Keratinocyte (primary cell): ENCODE results near the gene SLC35B4. TPM values are rescaled to one million over a fixed set of nuclear protein-coding genes. Genes with fewer than 3 reads are reported as not detected.
"Not testable (repeated sequence)": the region's sequence is repeated elsewhere in the genome, so short reads cannot be mapped to it uniquely, and the experiment has no call there.

Experiments
- DNase-seq: peaks from one replicate; pipeline ENCODE4 v3.0.0-alpha.2; 2011; ENCODE audit warnings: low read depth, missing footprints, low spot score
- FAIRE-seq: peaks from 2 replicates; lab custom pipeline; 2011; peaks lifted over from hg19 to GRCh38; lab: Jason Lieb, UNC
- H2AFZ ChIP-seq: 2 replicates; pipeline ENCODE4 v1.6.0; 2012; ENCODE audit warnings: low read length, control low read depth, inconsistent platforms; ENCODE audit not compliant: control insufficient read depth
- H3K27ac ChIP-seq: 2 replicates; pipeline ENCODE4 v1.5.1; 2011; ENCODE audit warnings: low read length; ENCODE audit not compliant: control insufficient read depth, insufficient read depth
- H3K27me3 ChIP-seq: 3 replicates; pipeline ENCODE4 v1.6.0; 2011; ENCODE audit warnings: low read length; ENCODE audit not compliant: control insufficient read depth, insufficient read depth; ENCODE audit errors: extremely low read depth
- H3K36me3 ChIP-seq, 2 experiments: 2 replicates in 1 of 2; 3 replicates in 1 of 2; pipeline ENCODE4 v1.5.1; 2011; ENCODE audit warnings: low read length in 2 of 2, mild to moderate bottlenecking in 1 of 2; ENCODE audit not compliant: control insufficient read depth in 2 of 2, insufficient read depth in 2 of 2; ENCODE audit errors: extremely low read depth in 1 of 2
- H3K4me1 ChIP-seq: 3 replicates; pipeline ENCODE4 v1.5.1; 2011; ENCODE audit warnings: low read length; ENCODE audit not compliant: control insufficient read depth, insufficient read depth; ENCODE audit errors: extremely low read depth
- H3K4me2 ChIP-seq: 3 replicates; pipeline ENCODE4 v1.6.0; 2011; ENCODE audit warnings: low read depth, low read length; ENCODE audit not compliant: control insufficient read depth, insufficient read depth; ENCODE audit errors: extremely low read depth
- H3K4me3 ChIP-seq, 3 experiments: fragments of 200-600 bp in 1 of 3; sonication (generic) in 1 of 3; 2 replicates in 2 of 3; 3 replicates in 1 of 3; pipeline ENCODE4 v1.5.1; 2011 to 2016; ENCODE audit warnings: low read length in 3 of 3, mild to moderate bottlenecking in 3 of 3, control low read depth in 2 of 3, inconsistent platforms in 1 of 3, low read depth in 1 of 3, mixed read lengths in 1 of 3, mixed run types in 1 of 3, moderate library complexity in 1 of 3; ENCODE audit not compliant: control insufficient read depth in 2 of 3, insufficient read depth in 2 of 3; ENCODE audit errors: extremely low read depth in 1 of 3
- H3K79me2 ChIP-seq: 2 replicates; pipeline ENCODE4 v1.6.0; 2012; ENCODE audit warnings: low read length; ENCODE audit not compliant: control insufficient read depth, insufficient read depth
- H3K9ac ChIP-seq: 3 replicates; pipeline ENCODE4 v1.6.0; 2011; ENCODE audit warnings: low read length; ENCODE audit not compliant: control insufficient read depth, insufficient read depth; ENCODE audit errors: extremely low read depth
- H3K9me1 ChIP-seq: 3 replicates; pipeline ENCODE4 v1.6.0; 2011; ENCODE audit warnings: low read length; ENCODE audit not compliant: control insufficient read depth, insufficient read depth; ENCODE audit errors: extremely low read depth
- H3K9me3 ChIP-seq: 2 replicates; pipeline ENCODE4 v1.5.1; 2012; ENCODE audit warnings: low read depth, low read length; ENCODE audit not compliant: control insufficient read depth
- H4K20me1 ChIP-seq: 3 replicates; pipeline ENCODE4 v1.6.0; 2011; ENCODE audit warnings: low read length; ENCODE audit not compliant: control insufficient read depth, insufficient read depth; ENCODE audit errors: extremely low read depth
- EZH2 ChIP-seq: IDR thresholded peaks from one replicate; pipeline ENCODE4 v1.6.1; 2012; ENCODE audit warnings: inconsistent platforms, mild to moderate bottlenecking, low read length, moderate library complexity
- dilution Hi-C: fragments of 300-500 bp; cut with MboI; formaldehyde crosslinking; loops from one replicate; pipeline ENCODE4 v1.7.0; 2020; ENCODE audit warnings: low sequenced_read_pairs; ENCODE audit not compliant: extremely low pct_ligation_motif_present
- polyA plus RNA-seq, 5 experiments: library from polyadenylated mRNA; depleted of rRNA in 3 of 5; stranded (reverse) in 3 of 5; stranded (forward) in 1 of 5; unstranded in 1 of 5; fragments of >200 nt; gene quantifications; 1 replicate in 1 of 5; 2 replicates in 3 of 5; 3 replicates in 1 of 5; pipeline versions ENCODE4 v1.2.1 to v1.2.3, GENCODE V29; 2011 to 2012; ENCODE audit warnings: missing spikeins in 2 of 5, low read depth in 1 of 5, low replicate concordance in 1 of 5
- TF ChIP-seq, protein P1 (sequence below), 3 experiments: IDR thresholded peaks in 1 of 3; conservative IDR thresholded peaks in 1 of 3; optimal IDR thresholded peaks in 1 of 3; 2 replicates in 2 of 3; 3 replicates in 1 of 3; pipeline versions ENCODE3 to v1.5.1; 2011; ENCODE audit warnings: low read length in 3 of 3, mild to moderate bottlenecking in 3 of 3, moderate library complexity in 2 of 3, control low read depth in 1 of 3, inconsistent platforms in 1 of 3; ENCODE audit not compliant: insufficient read depth in 2 of 3; ENCODE audit errors: extremely low read depth in 1 of 3

The SLC35B4 gene
- polyA plus RNA-seq, 1 donor (not counting 4 experiments of a cell fraction or from before 2014, with no cell fraction given): 18.6 TPM

DNA sequence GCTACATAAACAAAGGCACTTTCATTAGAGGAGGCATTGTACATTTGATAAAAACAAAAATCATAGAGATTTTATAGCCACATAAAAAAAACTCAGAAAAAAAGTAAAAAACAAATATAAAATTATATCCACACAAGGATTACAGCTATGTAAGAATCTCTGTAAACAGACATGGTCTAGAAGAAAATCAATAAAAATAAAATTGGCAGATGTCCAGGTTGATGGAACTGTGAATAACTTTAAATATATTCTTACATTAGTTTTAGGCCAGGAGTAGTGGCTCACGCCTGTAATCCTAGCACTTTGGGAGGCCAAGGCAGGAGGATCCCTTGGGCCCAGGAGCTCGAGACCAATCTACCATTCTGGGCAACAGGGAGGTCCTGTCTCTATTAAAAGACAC is 19.2 kb downstream of the SLC35B4 start:
- Histone ChIP-seq H3K27me3 (no peaks in the 10 kb centered on the region), H3K36me3 (peaks cover 2 to 11% of the 10 kb centered on the region in 2 experiments), H3K9me1 (no peaks in the 10 kb centered on the region), H3K9ac (no peak overlapping the region), H3K4me2 (no peak overlapping the region), H3K4me1 (no peaks in the 10 kb centered on the region), H3K27ac (no peak overlapping the region), H3K4me3 (no peak overlapping the region), H2AFZ (no peak overlapping the region), H3K79me2 (no peaks in the 10 kb centered on the region), H3K9me3 (no peaks in the 10 kb centered on the region), H4K20me1 (no peaks in the 10 kb centered on the region)
- TF ChIP-seq, protein P1, sequence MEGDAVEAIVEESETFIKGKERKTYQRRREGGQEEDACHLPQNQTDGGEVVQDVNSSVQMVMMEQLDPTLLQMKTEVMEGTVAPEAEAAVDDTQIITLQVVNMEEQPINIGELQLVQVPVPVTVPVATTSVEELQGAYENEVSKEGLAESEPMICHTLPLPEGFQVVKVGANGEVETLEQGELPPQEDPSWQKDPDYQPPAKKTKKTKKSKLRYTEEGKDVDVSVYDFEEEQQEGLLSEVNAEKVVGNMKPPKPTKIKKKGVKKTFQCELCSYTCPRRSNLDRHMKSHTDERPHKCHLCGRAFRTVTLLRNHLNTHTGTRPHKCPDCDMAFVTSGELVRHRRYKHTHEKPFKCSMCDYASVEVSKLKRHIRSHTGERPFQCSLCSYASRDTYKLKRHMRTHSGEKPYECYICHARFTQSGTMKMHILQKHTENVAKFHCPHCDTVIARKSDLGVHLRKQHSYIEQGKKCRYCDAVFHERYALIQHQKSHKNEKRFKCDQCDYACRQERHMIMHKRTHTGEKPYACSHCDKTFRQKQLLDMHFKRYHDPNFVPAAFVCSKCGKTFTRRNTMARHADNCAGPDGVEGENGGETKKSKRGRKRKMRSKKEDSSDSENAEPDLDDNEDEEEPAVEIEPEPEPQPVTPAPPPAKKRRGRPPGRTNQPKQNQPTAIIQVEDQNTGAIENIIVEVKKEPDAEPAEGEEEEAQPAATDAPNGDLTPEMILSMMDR (optimal IDR thresholded peaks at IDR 0.05 in 1 of 3, IDR thresholded peaks at IDR 0.05 in 1 of 3, conservative IDR thresholded peaks at IDR 0.05 in 1 of 3; ENCODE audit: extremely low read depth in 1 of 3, insufficient read depth in 2 of 3, low read length in 3 of 3): no peak
- no peak for TF ChIP-seq EZH2
- no peak for DNase-seq
- dilution Hi-C loops: no loop called here
- FAIRE-seq: no peak

DNA sequence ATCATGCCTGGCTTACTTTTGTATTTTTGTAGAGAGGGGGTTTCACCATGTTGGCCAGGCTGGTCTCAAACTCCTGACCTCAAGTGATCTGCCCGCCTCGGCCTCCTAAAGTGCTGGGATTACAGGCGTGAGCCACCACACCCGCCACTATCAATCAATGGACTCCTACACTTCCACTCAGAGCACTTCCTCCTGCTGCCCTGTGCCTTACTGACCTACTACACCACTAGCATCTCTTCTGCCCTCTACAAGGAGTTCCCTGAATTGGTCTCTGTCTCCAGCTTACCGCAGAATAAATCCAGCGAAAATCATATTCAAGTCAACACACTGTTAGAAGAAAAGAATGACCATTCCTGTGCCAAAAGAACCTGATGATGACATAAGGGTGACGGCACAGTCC is 20.7 kb downstream of the SLC35B4 start:
- H4K20me1 ChIP-seq, dilution Hi-C loops, H3K27ac ChIP-seq, DNase-seq, H3K4me3 ChIP-seq, H3K9ac ChIP-seq, H3K27me3 ChIP-seq, H3K9me3 ChIP-seq, H3K36me3 ChIP-seq, H2AFZ ChIP-seq, H3K4me2 ChIP-seq, H3K9me1 ChIP-seq, H3K4me1 ChIP-seq, FAIRE-seq, H3K79me2 ChIP-seq: not testable (repeated sequence)
